AG04449 (cell line): ENCODE data around the gene MUC22.

Source experiments
- CTCF ChIA-PET: fragments of 350-600 bp; formaldehyde crosslinking; extraction: SDS; loops from one replicate; lab custom pipeline; 2021; ENCODE audit warnings: antibody characterized with exemption; lab: Yijun Ruan, JAX
- POLR2A ChIA-PET: fragments of 400-600, 350-600 bp; formaldehyde crosslinking; extraction: SDS; loops from one replicate; lab custom pipeline; 2020; ENCODE audit warnings: antibody characterized with exemption, inconsistent platforms; lab: Yijun Ruan, JAX
- DNase-seq: peaks from one replicate; pipeline ENCODE4 v3.0.0-alpha.2; 2010; ENCODE audit warnings: low read depth, low spot score
- H3K4me3 ChIP-seq: 2 replicates; pipeline ENCODE4 v1.5.1; 2011; ENCODE audit warnings: low read depth, mild to moderate bottlenecking, control low read depth, low read length
- CTCF ChIP-seq: IDR thresholded peaks from one replicate; pipeline ENCODE4 v1.5.1; 2011; ENCODE audit warnings: mild to moderate bottlenecking, moderate library complexity, low read length, control low read depth, inconsistent platforms; ENCODE audit not compliant: insufficient read depth; ENCODE audit errors: missing control alignments

The MUC22 gene

GRCh38 chr6:30979141-30979540 is 31.1 kb upstream of the MUC22 start:
- ChIA-PET CTCF (interaction anchor here (1.2 to 2.3 kb wide), 4 partner anchors 38 to 108 kb away, joined by 3 to 10 read pairs (median 4); partner anchors contain the start of gene MUCL3), POLR2A (no interaction called here)
- no peak for TF ChIP-seq CTCF
- peak; percentile 7 for DNase-seq
- no peak overlapping the region for H3K4me3 ChIP-seq

- TF ChIP-seq CTCF: no peak
- no peak overlapping the region for H3K4me3 ChIP-seq
- ChIA-PET CTCF (interaction anchor here (1.2 to 2.3 kb wide), 3 partner anchors 39 to 108 kb away, joined by 3 to 10 read pairs (median 4); partner anchors contain the start of gene MUCL3), POLR2A (no interaction called here)
- no peak for DNase-seq
Measured at GRCh38 chr6:30979690-30980089, 30.6 kb upstream of the MUC22 start.

- TF ChIP-seq CTCF: peak; percentile 44
- ChIA-PET POLR2A (interaction anchor here (1.2 kb wide), 1 partner anchor 26 kb away, joined by 3 read pairs; no protein-coding TSS in a partner anchor), CTCF (interaction anchor here (0.8 to 2.8 kb wide), 11 partner anchors 12 to 105 kb away, joined by 3 to 11 read pairs (median 4); partner anchors contain the start of gene MUCL3)
- peak overlapping the region; percentile 49 for H3K4me3 ChIP-seq
- peak; percentile 23 for DNase-seq
Measured at GRCh38 chr6:30981942-30982772, 28.1 kb upstream of the MUC22 start.

GRCh38 chr6:30983439-30983838 is 26.8 kb upstream of the MUC22 start, which contains the start of gene MUC21:
Gene MUC21, plus strand, starts transcription at chr6:30983718. Its CDS starts 241 bp downstream, at chr6:30983959.
- ChIA-PET POLR2A (no interaction called here), CTCF (interaction anchor here (0.9 to 2.8 kb wide), 3 partner anchors 68 to 87 kb away, joined by 3 to 11 read pairs (median 10); no protein-coding TSS in a partner anchor)
- H3K4me3 ChIP-seq: no peak within 1 kb of the TSS
- TF ChIP-seq CTCF: no peak
- no peak for DNase-seq

GRCh38 chr6:30985490-30985889 is 24.8 kb upstream of the MUC22 start:
- TF ChIP-seq CTCF: no peak
- DNase-seq: no peak
- no peak overlapping the region for H3K4me3 ChIP-seq
- CTCF ChIA-PET: interaction anchor here (1.2 kb wide), 1 partner anchor 59 kb away, joined by 3 read pairs; no protein-coding TSS in a partner anchor
- POLR2A ChIA-PET: no interaction called here

GRCh38 chr6:30987304-30987703 is 23.0 kb upstream of the MUC22 start:
- no peak for DNase-seq
- TF ChIP-seq CTCF: no peak
- no peak overlapping the region for H3K4me3 ChIP-seq
- CTCF ChIA-PET: no interaction called here
- POLR2A ChIA-PET: no interaction called here
